Measurements from ENCODE around the gene PNKP.

The PNKP gene

DNA sequence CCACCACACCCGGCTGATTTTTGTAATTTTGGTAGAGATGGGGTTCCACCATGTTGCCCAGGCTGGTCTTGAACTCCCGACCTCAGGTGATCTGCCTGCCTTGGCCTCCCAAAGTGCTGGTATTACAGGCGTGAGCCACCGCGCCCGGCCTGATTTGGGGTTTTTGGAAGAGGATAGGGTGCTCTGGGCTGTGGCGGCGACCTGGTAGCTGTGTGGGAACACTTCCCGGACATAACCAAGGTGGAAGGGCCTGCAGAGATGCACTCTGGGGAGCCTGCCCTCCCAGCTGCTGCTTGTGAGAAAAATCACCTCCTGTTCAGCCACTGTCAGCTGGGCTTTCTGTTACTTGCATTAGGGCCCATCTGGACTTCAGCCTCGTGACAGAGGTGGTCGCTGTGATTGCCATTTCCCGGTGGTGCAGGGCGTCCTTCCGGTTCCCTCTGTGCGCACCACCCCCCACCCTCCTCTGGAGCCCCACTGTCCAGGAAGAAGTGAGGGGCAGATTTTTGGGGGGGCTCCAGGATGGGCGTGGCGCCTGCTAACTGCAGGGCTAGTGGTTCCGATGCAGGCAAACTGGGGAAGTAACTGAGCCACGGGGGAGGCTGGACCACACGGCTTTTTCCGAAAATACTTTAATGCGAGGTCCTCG, 21.8 kb upstream of the PNKP start:
- TF ChIP-seq, protein P1, sequence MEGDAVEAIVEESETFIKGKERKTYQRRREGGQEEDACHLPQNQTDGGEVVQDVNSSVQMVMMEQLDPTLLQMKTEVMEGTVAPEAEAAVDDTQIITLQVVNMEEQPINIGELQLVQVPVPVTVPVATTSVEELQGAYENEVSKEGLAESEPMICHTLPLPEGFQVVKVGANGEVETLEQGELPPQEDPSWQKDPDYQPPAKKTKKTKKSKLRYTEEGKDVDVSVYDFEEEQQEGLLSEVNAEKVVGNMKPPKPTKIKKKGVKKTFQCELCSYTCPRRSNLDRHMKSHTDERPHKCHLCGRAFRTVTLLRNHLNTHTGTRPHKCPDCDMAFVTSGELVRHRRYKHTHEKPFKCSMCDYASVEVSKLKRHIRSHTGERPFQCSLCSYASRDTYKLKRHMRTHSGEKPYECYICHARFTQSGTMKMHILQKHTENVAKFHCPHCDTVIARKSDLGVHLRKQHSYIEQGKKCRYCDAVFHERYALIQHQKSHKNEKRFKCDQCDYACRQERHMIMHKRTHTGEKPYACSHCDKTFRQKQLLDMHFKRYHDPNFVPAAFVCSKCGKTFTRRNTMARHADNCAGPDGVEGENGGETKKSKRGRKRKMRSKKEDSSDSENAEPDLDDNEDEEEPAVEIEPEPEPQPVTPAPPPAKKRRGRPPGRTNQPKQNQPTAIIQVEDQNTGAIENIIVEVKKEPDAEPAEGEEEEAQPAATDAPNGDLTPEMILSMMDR (conservative IDR thresholded peaks at IDR 0.05; ENCODE audit: low read depth, low read length): no peak
- H3K4me3 ChIP-seq (ENCODE audit: low read length): no peak overlapping the region
- DNase-seq (ENCODE audit: low read depth): no peak

DNA sequence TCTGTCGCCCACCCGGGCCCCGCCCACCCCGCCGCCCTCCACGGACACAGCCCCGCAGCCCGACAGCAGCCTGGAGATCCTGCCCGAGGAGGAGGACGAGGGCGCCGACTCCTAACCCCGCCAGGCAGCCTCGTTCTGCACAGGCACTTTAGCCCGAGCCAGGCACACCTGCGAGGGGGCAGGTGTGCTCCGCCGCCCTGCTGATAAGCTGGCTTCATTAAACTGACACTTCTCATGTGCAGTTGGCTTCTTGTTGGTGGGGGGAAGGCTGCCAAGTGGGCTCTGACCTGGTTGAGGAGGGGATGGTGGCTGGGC, 21.1 kb upstream of the PNKP start:
- TF ChIP-seq, protein P1 (conservative IDR thresholded peaks at IDR 0.05; ENCODE audit: low read depth, low read length): no peak

GRCh38 chr19:49887665-49888509, 20.5 kb upstream of the PNKP start:
- TF ChIP-seq, protein P1 (conservative IDR thresholded peaks at IDR 0.05; ENCODE audit: low read depth, low read length): no peak
- no peak overlapping the region for H3K4me3 ChIP-seq (ENCODE audit: low read length)
- DNase-seq (ENCODE audit: low read depth): no peak

More for the DNA sequence above, 21.1 kb upstream of the PNKP start:
- no peak for DNase-seq (ENCODE audit: low read depth)
- H3K4me3 ChIP-seq (ENCODE audit: low read length): no peak overlapping the region

DNA sequence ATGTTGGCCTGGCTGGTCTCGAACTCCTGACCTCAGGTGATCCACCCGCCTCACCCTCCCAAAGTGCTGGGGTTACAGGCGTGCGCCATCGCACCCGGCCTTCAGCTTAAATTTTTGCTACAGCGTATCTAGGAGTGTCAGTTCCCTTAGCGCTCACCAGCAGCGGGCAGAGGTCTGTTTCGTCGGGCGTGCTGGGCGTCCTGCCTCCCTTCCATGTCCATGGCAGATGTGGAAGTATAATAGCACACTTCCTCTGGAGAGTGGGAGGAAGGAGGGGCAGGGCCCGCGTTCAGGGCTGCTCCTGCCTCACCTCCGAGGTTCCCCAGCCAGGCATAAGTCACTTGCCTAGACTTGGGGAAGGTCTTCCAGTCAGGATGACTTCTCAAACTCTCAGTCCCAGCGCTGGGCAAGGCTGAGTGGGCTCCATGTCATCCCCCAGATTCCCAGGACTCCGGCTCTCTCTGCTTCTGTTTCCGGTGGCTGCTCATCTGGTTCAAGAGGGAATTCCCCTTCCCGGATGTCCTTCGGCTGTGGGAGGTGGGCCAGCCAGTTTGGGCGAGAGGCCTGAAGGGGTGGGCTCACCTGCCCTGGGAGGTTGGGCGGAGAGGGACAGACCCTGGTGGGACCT, 19.8 kb upstream of the PNKP start:
- no peak overlapping the region for H3K4me3 ChIP-seq (ENCODE audit: low read length)
- no peak for DNase-seq (ENCODE audit: low read depth)
- TF ChIP-seq, protein P1 (conservative IDR thresholded peaks at IDR 0.05; ENCODE audit: low read depth, low read length): no peak

DNA sequence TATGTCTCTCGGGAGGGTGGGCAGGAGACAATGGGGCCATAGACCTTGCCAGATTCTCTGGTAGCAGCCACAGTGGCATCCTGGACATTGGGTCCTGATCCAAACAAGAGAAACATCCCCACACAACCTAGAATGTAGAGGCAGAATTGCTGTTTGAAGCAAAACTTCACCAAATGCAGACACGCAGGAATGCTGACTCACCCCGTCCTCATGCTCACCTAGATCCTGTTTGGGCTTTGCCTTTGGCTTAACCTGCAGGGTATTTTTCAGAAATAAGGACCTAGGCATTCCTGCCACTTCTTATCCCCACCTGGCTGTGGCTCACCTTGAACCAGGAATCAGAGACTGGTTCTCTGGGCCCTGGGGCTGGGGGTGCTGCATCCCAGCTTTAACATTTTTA, 17.4 kb upstream of the PNKP start:
- H3K4me3 ChIP-seq (ENCODE audit: low read length): no peak overlapping the region
- no peak for DNase-seq (ENCODE audit: low read depth)
- TF ChIP-seq, protein P1 (conservative IDR thresholded peaks at IDR 0.05; ENCODE audit: low read depth, low read length): no peak

DNA sequence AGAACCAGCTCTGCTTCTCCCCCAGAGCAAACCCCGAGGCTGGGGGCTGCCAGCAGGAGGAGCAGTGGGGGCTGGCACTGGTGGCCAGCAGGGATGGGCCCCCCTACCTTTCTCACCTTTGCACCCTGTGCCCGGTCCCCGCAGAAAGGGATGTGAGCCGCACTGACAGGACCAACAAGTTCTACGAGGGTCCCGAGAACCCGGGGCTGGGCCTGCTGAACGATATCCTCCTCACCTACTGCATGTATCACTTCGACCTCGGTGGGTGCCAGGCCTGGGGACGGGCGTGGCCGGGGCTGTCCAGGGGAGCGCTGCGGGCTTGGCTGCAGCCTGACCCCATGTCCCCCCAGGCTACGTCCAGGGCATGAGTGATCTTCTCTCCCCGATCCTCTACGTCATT, 16.7 kb upstream of the PNKP start:
- DNase-seq (ENCODE audit: low read depth): no peak
- no peak overlapping the region for H3K4me3 ChIP-seq (ENCODE audit: low read length)
- TF ChIP-seq, protein P1 (conservative IDR thresholded peaks at IDR 0.05; ENCODE audit: low read depth, low read length): no peak
